MM.1S (cell line): Measurements from ENCODE around the gene ADAMTS3.

Experiments
- DNase-seq: peaks from one replicate; pipeline ENCODE4 v3.0.0-alpha.2; 2015
- H2AFZ ChIP-seq: fragments of 300-600 bp; sonication (generic); 2 replicates; pipeline ENCODE4 v1.6.0; 2016; ENCODE audit warnings: antibody characterized with exemption, low read length
- H3F3A ChIP-seq: fragments of 300-600 bp; sonication (generic); 2 replicates; pipeline ENCODE4 v1.6.1; 2016; ENCODE audit warnings: mild to moderate bottlenecking, antibody characterized with exemption, low read length, moderate library complexity, mixed read lengths; ENCODE audit not compliant: insufficient read depth
- H3K27ac ChIP-seq: fragments of 300-600 bp; sonication (generic); 2 replicates; pipeline ENCODE4 v1.5.1; 2016; ENCODE audit warnings: mild to moderate bottlenecking, low read length
- H3K27me3 ChIP-seq: fragments of 300-600 bp; sonication (generic); replicated peaks from 2 replicates; pipeline ENCODE4 v1.6.0; 2016; ENCODE audit warnings: low read length; ENCODE audit not compliant: insufficient read depth
- H3K36me3 ChIP-seq: fragments of 300-600 bp; sonication (generic); replicated peaks from 2 replicates; pipeline ENCODE4 v1.6.1; 2016; ENCODE audit warnings: mild to moderate bottlenecking, low read length, mixed read lengths; ENCODE audit not compliant: insufficient read depth
- H3K4me1 ChIP-seq: fragments of 300-600 bp; sonication (generic); 2 replicates; pipeline ENCODE4 v1.6.1; 2016; ENCODE audit warnings: low read length, mixed read lengths
- H3K4me2 ChIP-seq: fragments of 300-600 bp; sonication (generic); 2 replicates; pipeline ENCODE4 v1.6.0; 2016; ENCODE audit warnings: low read depth, low read length
- H3K4me3 ChIP-seq: fragments of 300-600 bp; sonication (generic); 2 replicates; pipeline ENCODE4 v1.5.1; 2016; ENCODE audit warnings: low read length, mixed read lengths
- H3K79me2 ChIP-seq: fragments of 300-600 bp; sonication (generic); 2 replicates; pipeline ENCODE4 v1.6.1; 2016; ENCODE audit warnings: mixed run types, low read length, mixed read lengths
- H3K9ac ChIP-seq: fragments of 300-600 bp; sonication (generic); 2 replicates; pipeline ENCODE4 v1.6.1; 2016; ENCODE audit warnings: low read length, mixed read lengths
- H3K9me2 ChIP-seq: fragments of 300-600 bp; sonication (generic); replicated peaks from 2 replicates; pipeline ENCODE4 v1.6.1; 2016; ENCODE audit warnings: mild to moderate bottlenecking, low read length, mixed read lengths; ENCODE audit not compliant: insufficient read depth
- H3K9me3 ChIP-seq: fragments of 300-600 bp; sonication (generic); replicated peaks from 2 replicates; pipeline ENCODE4 v1.6.1; 2016; ENCODE audit warnings: mild to moderate bottlenecking, low read length, mixed read lengths; ENCODE audit not compliant: insufficient read depth
- H4K20me1 ChIP-seq: fragments of 300-600 bp; sonication (generic); 2 replicates; pipeline ENCODE4 v1.6.1; 2016; ENCODE audit warnings: mild to moderate bottlenecking, low read length, moderate library complexity, mixed read lengths; ENCODE audit not compliant: insufficient read depth
- CTCF ChIP-seq: fragments of 300-600 bp; sonication (generic); IDR thresholded peaks from 2 replicates; pipeline ENCODE4 v1.5.1; 2016; ENCODE audit warnings: antibody characterized with exemption, low read length, mixed read lengths
- EZH2 ChIP-seq: fragments of 300-600 bp; sonication (generic); optimal IDR thresholded peaks from 2 replicates; pipeline ENCODE3; 2017; ENCODE audit warnings: low read depth, mild to moderate bottlenecking, antibody characterized with exemption, low read length, mixed read lengths
- EZH2phosphoT487 ChIP-seq: fragments of 300-600 bp; sonication (generic); IDR thresholded peaks from 2 replicates; pipeline ENCODE4 v1.6.1; 2018; ENCODE audit warnings: antibody characterized with exemption, low read length

Gene ADAMTS3

DNA sequence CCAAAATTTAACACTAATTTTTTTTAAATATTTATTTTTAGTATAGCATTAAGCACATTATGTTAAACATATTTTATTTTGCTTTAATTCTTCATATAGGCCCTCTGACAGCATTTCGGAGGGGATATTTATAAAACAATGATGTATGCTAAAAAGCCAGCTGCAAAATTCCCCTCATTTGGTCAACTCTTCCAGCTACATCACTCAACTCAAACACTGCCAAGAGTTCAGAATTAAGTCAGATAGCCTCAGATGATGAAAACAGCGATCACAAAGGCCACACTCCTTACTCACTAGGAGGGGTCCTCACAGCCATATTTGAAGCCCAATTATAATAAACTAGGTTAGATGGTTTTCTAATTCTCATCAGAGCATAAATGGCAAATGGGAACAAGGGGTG is 146.6 kb downstream of the ADAMTS3 start:
- Histone ChIP-seq H3K9me3 (no peaks in the 10 kb centered on the region), H3K27ac (no peak overlapping the region)
- no peak for TF ChIP-seq EZH2phosphoT487
- no peak for TF ChIP-seq EZH2
- no peak for TF ChIP-seq CTCF

DNA sequence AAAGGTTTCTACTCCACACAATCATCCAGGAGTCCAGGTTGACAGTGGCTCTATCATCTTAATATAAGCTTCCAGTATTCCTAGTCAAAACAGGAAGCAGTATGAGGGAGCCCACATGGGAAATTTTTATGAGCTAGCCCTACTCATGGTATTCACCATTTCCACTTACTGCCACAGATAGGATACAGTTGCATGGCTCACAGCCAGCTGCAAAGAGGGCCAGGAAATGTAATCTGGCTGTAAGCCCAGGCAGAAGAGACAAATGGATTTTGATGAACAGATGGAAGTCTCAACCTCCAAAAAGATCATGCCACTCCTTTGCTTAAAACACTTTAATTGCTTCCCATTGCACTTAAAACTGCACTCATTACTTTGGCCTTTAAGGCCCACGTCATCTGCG is 150.6 kb downstream of the ADAMTS3 start:
- no peaks in the 10 kb centered on the region for H3K4me1 ChIP-seq
- H3F3A ChIP-seq = no peaks in the 10 kb centered on the region
- no peaks in the 10 kb centered on the region for H3K79me2 ChIP-seq
- no peaks in the 10 kb centered on the region for H3K9me3 ChIP-seq
- no peak for DNase-seq
- H2AFZ ChIP-seq = no peak overlapping the region
- H4K20me1 ChIP-seq = no peaks in the 10 kb centered on the region
- H3K27ac ChIP-seq = no peak overlapping the region
- no peak overlapping the region for H3K4me3 ChIP-seq
- H3K4me2 ChIP-seq = no peak overlapping the region
- TF ChIP-seq EZH2 (no peak), CTCF (no peak), EZH2phosphoT487 (no peak)
- no peaks in the 10 kb centered on the region for H3K9me2 ChIP-seq
- no peak overlapping the region for H3K9ac ChIP-seq
- no peaks in the 10 kb centered on the region for H3K27me3 ChIP-seq
- no peaks in the 10 kb centered on the region for H3K36me3 ChIP-seq

More for the DNA sequence above, 146.6 kb downstream of the ADAMTS3 start:
- Histone ChIP-seq H3K36me3 (no peaks in the 10 kb centered on the region), H4K20me1 (no peaks in the 10 kb centered on the region), H3K9me2 (no peaks in the 10 kb centered on the region), H2AFZ (no peak overlapping the region), H3K27me3 (no peaks in the 10 kb centered on the region), H3K4me1 (no peaks in the 10 kb centered on the region), H3K4me2 (no peak overlapping the region), H3K9ac (no peak overlapping the region), H3K4me3 (no peak overlapping the region), H3F3A (no peaks in the 10 kb centered on the region), H3K79me2 (no peaks in the 10 kb centered on the region)
- DNase-seq = no peak

- Histone ChIP-seq H3K4me1 (no peaks in the 10 kb centered on the region), H3K4me2 (no peak overlapping the region), H3K9me3 (no peaks in the 10 kb centered on the region), H3F3A (no peaks in the 10 kb centered on the region), H3K9ac (no peak overlapping the region), H4K20me1 (no peaks in the 10 kb centered on the region), H3K4me3 (no peak overlapping the region), H3K79me2 (no peaks in the 10 kb centered on the region), H3K9me2 (no peaks in the 10 kb centered on the region), H3K27ac (no peak overlapping the region), H3K36me3 (no peaks in the 10 kb centered on the region), H2AFZ (no peak overlapping the region), H3K27me3 (no peaks in the 10 kb centered on the region)
- TF ChIP-seq EZH2phosphoT487 = no peak
- TF ChIP-seq EZH2 = no peak
- no peak for TF ChIP-seq CTCF
- no peak for DNase-seq
These were observed 158.9 kb downstream of the ADAMTS3 start for GRCh38 chr4:72410158-72410557.

DNA sequence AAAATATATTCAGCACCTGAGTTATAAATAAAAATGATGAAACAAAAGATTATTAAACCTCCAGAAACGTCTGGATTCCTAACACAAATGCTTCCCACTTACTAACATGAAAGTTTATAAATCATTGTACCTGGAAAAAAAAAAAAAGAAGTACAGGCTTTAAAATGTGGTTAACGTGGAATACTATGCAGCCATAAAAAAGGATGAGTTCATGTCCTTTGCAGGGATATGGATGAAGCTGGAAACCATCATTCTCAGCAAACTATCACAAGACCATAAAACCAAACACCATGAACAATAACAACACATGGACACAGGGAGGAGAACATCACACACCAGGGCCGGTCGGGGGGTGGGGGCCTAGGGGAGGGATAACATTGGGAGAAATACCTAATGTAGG is 160.5 kb downstream of the ADAMTS3 start:
- H3F3A ChIP-seq = no peaks in the 10 kb centered on the region
- H2AFZ ChIP-seq = no peak overlapping the region
- H3K9me3 ChIP-seq = no peaks in the 10 kb centered on the region
- H3K9me2 ChIP-seq = no peaks in the 10 kb centered on the region
- H3K9ac ChIP-seq = no peak overlapping the region
- DNase-seq = no peak
- H4K20me1 ChIP-seq = no peaks in the 10 kb centered on the region
- no peak for TF ChIP-seq CTCF
- TF ChIP-seq EZH2 = no peak
- TF ChIP-seq EZH2phosphoT487 = no peak
- H3K36me3 ChIP-seq = no peaks in the 10 kb centered on the region
- H3K27ac ChIP-seq = no peak overlapping the region
- no peaks in the 10 kb centered on the region for H3K4me1 ChIP-seq
- no peaks in the 10 kb centered on the region for H3K79me2 ChIP-seq
- no peak overlapping the region for H3K4me2 ChIP-seq
- H3K27me3 ChIP-seq = no peaks in the 10 kb centered on the region
- no peak overlapping the region for H3K4me3 ChIP-seq
